ENCODE results near the gene KLHL36. TPM values are rescaled to one million over a fixed set of nuclear protein-coding genes. Genes with fewer than 3 reads are reported as not detected.
A peak's percentile ranks its signal among the peaks of the same experiment; 100 is the strongest.

The KLHL36 gene
- total RNA-seq, 5 donors from 2014 or later (not counting 1 experiment from before 2014, with no cell fraction given): 96.1 to 135 (median 127) TPM

DNA sequence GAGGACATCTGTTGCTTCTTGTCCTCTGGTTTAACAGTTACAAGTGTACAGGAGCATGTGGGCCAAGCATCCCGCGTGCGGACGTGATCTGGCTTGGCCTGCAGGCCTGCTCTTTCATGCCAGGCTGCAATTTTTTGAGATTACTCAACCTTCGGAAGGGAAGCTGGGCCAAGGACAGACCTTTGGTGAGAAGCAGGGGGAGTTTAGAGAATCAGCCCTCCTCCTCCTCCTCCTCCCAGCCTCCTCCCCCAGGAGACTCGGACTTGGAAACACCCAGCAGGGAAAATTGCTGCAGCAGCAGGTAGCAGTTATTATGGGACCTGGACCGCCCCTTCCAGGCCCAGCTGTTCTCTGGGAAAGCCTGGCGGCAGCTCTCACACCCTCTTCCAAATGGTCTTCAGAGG lies 5.1 kb upstream of the KLHL36 start:
- H3K4me3 Mint-ChIP-seq: no peak overlapping the region
- Histone ChIP-seq H3K9me3 (no peaks in the 10 kb centered on the region), H3K4me3 (ENCODE audit: control insufficient read depth in 1 of 2, extremely low read depth in 1 of 2, low read length in 1 of 2) (no peak overlapping the region), H3K27me3 (replicated peaks in 1 of 2; ENCODE audit: control insufficient read depth in 2 of 2, extremely low read depth in 1 of 2, insufficient read depth in 2 of 2, low read length in 1 of 2) (peaks cover 0 to 3% of the 10 kb centered on the region in 2 experiments), H3K4me1 (ENCODE audit: control insufficient read depth in 1 of 2, extremely low read depth in 1 of 2, insufficient read depth in 2 of 2, low read length in 2 of 2) (peaks cover 21 to 37% of the 10 kb centered on the region in 2 experiments), H3K36me3 (ENCODE audit: control insufficient read depth in 2 of 2, extremely low read depth in 1 of 2, insufficient read depth in 1 of 2, low read length in 1 of 2) (no peaks in the 10 kb centered on the region), H3K27ac (ENCODE audit: low read length) (no peak overlapping the region)
- ATAC-seq (replicated peaks in 1 of 4) (no peak), DNase-seq (no peak)
- no peaks in the 10 kb centered on the region for H3K27me3 Mint-ChIP-seq
- ChIA-PET CTCF (interaction anchor here (0.6 to 1.2 kb wide), 2 partner anchors 96 to 369 kb away, joined by 3 to 4 read pairs; no protein-coding TSS in a partner anchor), POLR2A (interaction anchor here in 1 of 2 donors (0.7 kb wide), 1 partner anchor 96 kb away, joined by 4 read pairs; no protein-coding TSS in a partner anchor)
- H3K27ac Mint-ChIP-seq: no peak overlapping the region
- no peaks in the 10 kb centered on the region for H3K36me3 Mint-ChIP-seq
- no peaks in the 10 kb centered on the region for H3K9me3 Mint-ChIP-seq
- H3K4me1 Mint-ChIP-seq: peaks cover 33 to 58% (median 53%) of the 10 kb centered on the region in 3 donors
- WGBS (ENCODE audit: insufficient coverage): 97% methylated on average over 4 of the region's 8 CpGs

- H3K9me3 Mint-ChIP-seq: no peaks in the 10 kb centered on the region
- peaks cover 33 to 53% (median 49%) of the 10 kb centered on the region in 3 donors for H3K4me1 Mint-ChIP-seq
- H3K27me3 Mint-ChIP-seq: no peaks in the 10 kb centered on the region
- POLR2A ChIA-PET: interaction anchor here in 1 of 2 donors (0.7 kb wide), 1 partner anchor 97 kb away, joined by 4 read pairs; no protein-coding TSS in a partner anchor
- Histone ChIP-seq H3K27me3 (replicated peaks in 1 of 2; ENCODE audit: control insufficient read depth in 2 of 2, extremely low read depth in 1 of 2, insufficient read depth in 2 of 2, low read length in 1 of 2) (peaks cover 0 to 3% of the 10 kb centered on the region in 2 experiments), H3K4me3 (ENCODE audit: control insufficient read depth in 1 of 2, extremely low read depth in 1 of 2, low read length in 1 of 2) (no peak overlapping the region), H3K36me3 (ENCODE audit: control insufficient read depth in 2 of 2, extremely low read depth in 1 of 2, insufficient read depth in 1 of 2, low read length in 1 of 2) (no peaks in the 10 kb centered on the region), H3K9me3 (no peaks in the 10 kb centered on the region), H3K27ac (ENCODE audit: low read length) (no peak overlapping the region), H3K4me1 (ENCODE audit: control insufficient read depth in 1 of 2, extremely low read depth in 1 of 2, insufficient read depth in 2 of 2, low read length in 2 of 2) (peaks cover 18 to 34% of the 10 kb centered on the region in 2 experiments)
- no peak for ATAC-seq (replicated peaks in 1 of 4)
- no peaks in the 10 kb centered on the region for H3K36me3 Mint-ChIP-seq
- WGBS (ENCODE audit: insufficient coverage): 87% methylated on average over 3 of the region's 4 CpGs
- CTCF ChIA-PET: no interaction called here
- no peak overlapping the region for H3K4me3 Mint-ChIP-seq
- H3K27ac Mint-ChIP-seq: peak overlapping the region in 1 of 2 donors; percentile 69
- DNase-seq: no peak
These were observed 4.6 kb upstream of the KLHL36 start for GRCh38 chr16:84643674-84644073.

DNA sequence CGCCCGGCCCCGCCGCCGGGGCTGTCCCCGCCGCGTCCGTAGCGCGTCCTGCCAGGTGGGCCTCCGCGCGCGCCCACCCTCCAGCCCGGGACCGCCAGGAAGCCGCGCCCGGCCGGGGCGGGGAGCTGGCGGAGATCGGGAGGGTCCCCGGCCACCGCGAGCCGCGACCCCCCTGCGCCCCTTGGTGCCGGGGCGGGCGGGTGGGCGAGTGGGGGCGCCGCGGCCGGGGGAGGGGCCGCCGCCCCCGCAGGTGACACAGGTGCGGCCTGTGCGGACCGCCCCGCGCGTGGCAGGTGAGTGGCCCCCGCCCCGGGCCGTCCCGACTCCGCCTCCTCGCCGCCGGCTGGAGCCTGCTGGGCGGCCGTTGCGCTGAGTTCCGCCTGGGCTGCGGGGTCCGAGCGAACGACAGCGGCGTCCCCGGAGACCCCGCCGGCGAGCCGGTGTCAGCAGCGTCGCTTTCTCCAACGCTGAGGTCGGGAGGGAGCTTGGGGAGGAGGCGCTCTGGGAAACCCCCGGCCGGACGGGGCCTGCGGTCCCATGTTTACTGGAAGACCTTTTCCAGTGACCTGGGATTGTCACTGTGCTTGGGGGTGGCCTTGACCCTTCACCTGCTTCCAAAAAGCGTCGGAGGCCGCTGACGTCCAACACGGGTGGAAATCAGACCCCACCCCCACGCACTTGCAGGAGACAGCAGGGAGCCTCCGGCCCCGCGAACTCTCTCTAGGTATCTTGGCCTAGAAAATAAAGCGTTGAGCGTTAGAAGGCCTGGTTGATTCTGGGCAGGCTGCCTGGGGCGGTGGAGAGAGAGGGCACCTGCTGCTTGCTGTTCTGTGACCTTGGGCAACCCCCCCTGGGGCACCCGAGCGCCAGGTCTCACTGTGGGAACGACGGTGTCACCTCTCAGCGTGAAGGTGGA lies 542 bp downstream of the KLHL36 start:
- POLR2A ChIA-PET: interaction anchor here in 1 of 2 donors (1.0 kb wide), 1 partner anchor 41 kb away, joined by 5 read pairs; no protein-coding TSS in a partner anchor
- H3K4me3 ChIP-seq (ENCODE audit: control insufficient read depth in 1 of 2, extremely low read depth in 1 of 2, low read length in 1 of 2): peak overlapping the region; percentile 52 to 69
- peak overlapping the region; percentile 17 for H3K27ac ChIP-seq (ENCODE audit: low read length)
- Mint-ChIP-seq H3K27ac (peak overlapping the region; percentile 75 to 83), H3K4me3 (peak overlapping the region; percentile 77 to 83 (median 78)), H3K4me1 (peaks cover 49 to 59% (median 50%) of the 10 kb centered on the region in 3 donors), H3K9me3 (no peaks in the 10 kb centered on the region), H3K27me3 (no peaks in the 10 kb centered on the region), H3K36me3 (peaks cover 14% of the 10 kb centered on the region)
- ATAC-seq (replicated peaks in 1 of 4) (peak; percentile 42 to 65 (median 62)), DNase-seq (peak in 34 of 35 experiments; percentile 8 to 56 (median 35))
- peaks cover 0 to 3% of the 10 kb centered on the region in 2 experiments for H3K27me3 ChIP-seq (replicated peaks in 1 of 2; ENCODE audit: control insufficient read depth in 2 of 2, extremely low read depth in 1 of 2, insufficient read depth in 2 of 2, low read length in 1 of 2)
- H3K9me3 ChIP-seq: no peaks in the 10 kb centered on the region
- under 1% methylated on average over 85 of the region's 96 CpGs for WGBS (ENCODE audit: insufficient coverage)
- peaks cover 13 to 24% of the 10 kb centered on the region in 2 donors for H3K36me3 ChIP-seq (ENCODE audit: control insufficient read depth in 2 of 2, extremely low read depth in 1 of 2, insufficient read depth in 1 of 2, low read length in 1 of 2)
- CTCF ChIA-PET: interaction anchor here (1.0 to 1.5 kb wide), 3 partner anchors 23 to 142 kb away, joined by 3 to 4 read pairs (median 3); no protein-coding TSS in a partner anchor
- H3K4me1 ChIP-seq (ENCODE audit: control insufficient read depth in 1 of 2, extremely low read depth in 1 of 2, insufficient read depth in 2 of 2, low read length in 2 of 2): peaks cover 11 to 46% of the 10 kb centered on the region in 2 experiments

GRCh38 chr16:84649511-84649861 lies 1.2 kb downstream of the KLHL36 start:
- Histone ChIP-seq H3K27me3 (replicated peaks in 1 of 2; ENCODE audit: control insufficient read depth in 2 of 2, extremely low read depth in 1 of 2, insufficient read depth in 2 of 2, low read length in 1 of 2) (peaks cover 0 to 3% of the 10 kb centered on the region in 2 experiments), H3K27ac (ENCODE audit: low read length) (peak overlapping the region; percentile 17), H3K36me3 (ENCODE audit: control insufficient read depth in 2 of 2, extremely low read depth in 1 of 2, insufficient read depth in 1 of 2, low read length in 1 of 2) (peaks cover 14 to 28% of the 10 kb centered on the region in 2 donors), H3K9me3 (no peaks in the 10 kb centered on the region), H3K4me1 (ENCODE audit: control insufficient read depth in 1 of 2, extremely low read depth in 1 of 2, insufficient read depth in 2 of 2, low read length in 2 of 2) (peaks cover 11 to 53% of the 10 kb centered on the region in 2 experiments), H3K4me3 (ENCODE audit: control insufficient read depth in 1 of 2, extremely low read depth in 1 of 2, low read length in 1 of 2) (peak overlapping the region; percentile 52 to 69)
- ATAC-seq (replicated peaks in 1 of 4) (no peak), DNase-seq (no peak)
- WGBS (ENCODE audit: insufficient coverage): 100% methylated on average over 2 of the region's 11 CpGs
- Mint-ChIP-seq H3K4me3 (peak overlapping the region; percentile 77 to 83 (median 78)), H3K27me3 (no peaks in the 10 kb centered on the region), H3K4me1 (peaks cover 50 to 63% (median 54%) of the 10 kb centered on the region in 3 donors), H3K27ac (peak overlapping the region; percentile 75 to 83), H3K36me3 (peaks cover 14% of the 10 kb centered on the region), H3K9me3 (no peaks in the 10 kb centered on the region)
- CTCF ChIA-PET: interaction anchor here in 1 of 2 donors (0.7 kb wide), 1 partner anchor 416 kb away, joined by 3 read pairs; no protein-coding TSS in a partner anchor
- POLR2A ChIA-PET: no interaction called here

GRCh38 chr16:84650062-84650991 lies 2.0 kb downstream of the KLHL36 start:
- Mint-ChIP-seq H3K4me3 (peak overlapping the region; percentile 44 to 77 (median 71)), H3K27me3 (no peaks in the 10 kb centered on the region), H3K36me3 (peaks cover 19% of the 10 kb centered on the region), H3K4me1 (peaks cover 57 to 70% (median 60%) of the 10 kb centered on the region in 3 donors), H3K9me3 (no peaks in the 10 kb centered on the region), H3K27ac (peak overlapping the region; percentile 43 to 79)
- Histone ChIP-seq H3K4me1 (ENCODE audit: control insufficient read depth in 1 of 2, extremely low read depth in 1 of 2, insufficient read depth in 2 of 2, low read length in 2 of 2) (peaks cover 11 to 59% of the 10 kb centered on the region in 2 experiments), H3K4me3 (ENCODE audit: control insufficient read depth in 1 of 2, extremely low read depth in 1 of 2, low read length in 1 of 2) (peak overlapping the region in 1 of 2 donors; percentile 40), H3K27me3 (replicated peaks in 1 of 2; ENCODE audit: control insufficient read depth in 2 of 2, extremely low read depth in 1 of 2, insufficient read depth in 2 of 2, low read length in 1 of 2) (peaks cover 0 to 3% of the 10 kb centered on the region in 2 experiments), H3K27ac (ENCODE audit: low read length) (no peak overlapping the region), H3K9me3 (no peaks in the 10 kb centered on the region), H3K36me3 (ENCODE audit: control insufficient read depth in 2 of 2, extremely low read depth in 1 of 2, insufficient read depth in 1 of 2, low read length in 1 of 2) (peaks cover 14 to 34% of the 10 kb centered on the region in 2 donors)
- WGBS (ENCODE audit: insufficient coverage): 86% methylated on average over 4 of the region's 20 CpGs
- ChIA-PET POLR2A (interaction anchor here in 1 of 2 donors (0.6 kb wide), 2 partner anchors 12 to 126 kb away, joined by 4 read pairs; no protein-coding TSS in a partner anchor), CTCF (interaction anchor here in 1 of 2 donors (0.5 to 0.7 kb wide), 3 partner anchors 49 to 415 kb away, joined by 3 read pairs; no protein-coding TSS in a partner anchor)
- DNase-seq: no peak
- no peak for ATAC-seq (replicated peaks in 1 of 4)
